HG03575 (cell line): Measurements from ENCODE around the gene TBC1D1.

Experiments used
- ATAC-seq: cut with Tn5 transposase; IDR thresholded peaks from one replicate; pipeline ENCODE4 v1.9.1; 2021; ENCODE audit not compliant: unreplicated experiment, insufficient number of reproducible peaks, low FRiP score; ENCODE audit errors: extremely low read depth

Gene TBC1D1

DNA sequence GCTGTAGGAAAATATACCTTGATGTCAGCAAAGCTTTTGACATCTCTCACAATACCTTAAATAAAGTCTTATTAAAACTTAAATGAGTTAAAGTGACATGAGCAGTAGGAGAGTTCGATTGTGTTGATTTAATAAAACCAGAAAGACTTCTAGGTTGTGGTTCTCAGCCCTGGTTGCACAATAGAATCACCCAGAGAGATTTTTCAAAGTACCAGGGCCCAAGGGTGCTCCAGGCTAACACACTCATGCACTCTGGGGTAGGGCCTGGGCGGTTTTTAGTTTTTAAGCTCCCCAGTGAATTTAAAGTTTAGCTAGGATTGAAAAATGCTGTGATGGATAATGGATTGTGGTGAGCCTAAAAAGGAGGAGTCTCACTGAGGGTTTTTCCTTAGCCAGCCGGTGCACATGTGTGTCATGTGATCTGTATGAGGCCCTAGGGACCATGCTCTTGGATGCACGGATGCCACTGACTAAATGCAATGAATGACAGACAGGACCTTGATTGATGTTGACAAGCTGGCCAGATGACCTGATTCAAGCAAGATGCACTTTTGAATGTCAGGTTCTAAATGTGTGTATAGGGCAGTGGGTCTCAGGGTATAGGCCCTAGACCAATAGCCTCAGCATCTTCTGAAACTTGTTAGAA is 254.3 kb downstream of the TBC1D1 start:
- no peak for ATAC-seq

DNA sequence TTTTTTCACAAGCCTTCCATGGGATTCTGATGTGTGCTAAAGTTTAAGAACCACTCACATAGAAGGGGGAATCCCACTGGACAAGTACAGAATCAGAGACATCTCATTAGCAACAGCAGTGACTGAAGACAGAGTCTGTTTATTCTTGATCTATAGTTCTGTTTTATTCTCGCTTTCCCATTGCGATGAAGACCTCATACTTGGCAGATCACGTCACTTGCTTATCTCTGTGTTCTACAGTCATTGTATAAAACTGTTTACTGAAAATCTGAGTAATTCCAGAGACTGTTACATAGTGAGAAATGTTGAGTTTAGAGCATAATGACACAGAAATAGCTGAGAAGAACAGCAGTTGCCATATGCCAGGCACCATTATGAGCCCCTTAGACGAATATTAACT is 254.9 kb downstream of the TBC1D1 start:
- no peak for ATAC-seq

DNA sequence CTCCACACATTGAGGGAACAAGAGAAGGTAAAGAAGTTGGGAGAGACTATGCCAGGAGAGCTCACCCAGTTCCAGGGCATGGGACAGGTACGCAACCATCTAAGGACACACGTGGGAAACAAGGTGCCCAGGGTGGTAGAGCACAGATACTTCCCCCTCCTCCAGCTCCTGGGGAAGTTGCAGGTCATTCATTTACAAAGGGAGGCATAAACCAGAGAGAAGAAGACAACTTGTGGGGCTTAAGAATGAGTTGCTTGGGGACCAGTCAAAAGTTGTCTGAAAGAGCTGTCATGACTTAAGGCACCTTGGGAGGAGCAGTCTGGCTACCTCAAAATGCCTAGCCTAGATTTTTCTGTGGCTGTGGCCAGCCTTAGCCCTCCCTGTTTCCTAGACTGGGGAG is 255.5 kb downstream of the TBC1D1 start:
- ATAC-seq: no peak

DNA sequence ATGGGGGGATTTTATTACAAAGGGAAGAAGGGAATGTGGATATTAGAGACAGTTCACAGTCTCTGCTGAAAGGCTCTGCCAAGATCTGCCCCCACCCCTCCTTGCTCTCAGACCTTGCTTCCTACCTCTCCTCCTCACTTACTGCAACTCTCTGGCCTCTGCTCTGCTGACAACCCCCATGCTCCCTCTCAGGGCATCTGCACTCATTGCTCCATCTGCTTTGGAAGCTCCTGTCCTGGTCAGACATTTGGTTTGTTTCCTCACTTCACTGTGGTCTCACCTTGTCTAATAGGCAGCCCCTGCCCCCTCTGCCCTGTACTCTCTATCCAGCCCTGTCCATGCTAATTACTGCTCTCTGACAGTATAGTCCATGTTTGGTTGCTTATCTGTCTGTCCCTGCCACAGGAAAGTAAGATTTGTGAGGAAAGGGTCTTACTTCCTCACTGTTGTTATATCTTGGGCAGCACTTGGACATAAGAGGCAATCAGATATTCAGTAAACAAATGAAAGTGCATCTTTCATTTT is 258.6 kb downstream of the TBC1D1 start:
- no peak for ATAC-seq

DNA sequence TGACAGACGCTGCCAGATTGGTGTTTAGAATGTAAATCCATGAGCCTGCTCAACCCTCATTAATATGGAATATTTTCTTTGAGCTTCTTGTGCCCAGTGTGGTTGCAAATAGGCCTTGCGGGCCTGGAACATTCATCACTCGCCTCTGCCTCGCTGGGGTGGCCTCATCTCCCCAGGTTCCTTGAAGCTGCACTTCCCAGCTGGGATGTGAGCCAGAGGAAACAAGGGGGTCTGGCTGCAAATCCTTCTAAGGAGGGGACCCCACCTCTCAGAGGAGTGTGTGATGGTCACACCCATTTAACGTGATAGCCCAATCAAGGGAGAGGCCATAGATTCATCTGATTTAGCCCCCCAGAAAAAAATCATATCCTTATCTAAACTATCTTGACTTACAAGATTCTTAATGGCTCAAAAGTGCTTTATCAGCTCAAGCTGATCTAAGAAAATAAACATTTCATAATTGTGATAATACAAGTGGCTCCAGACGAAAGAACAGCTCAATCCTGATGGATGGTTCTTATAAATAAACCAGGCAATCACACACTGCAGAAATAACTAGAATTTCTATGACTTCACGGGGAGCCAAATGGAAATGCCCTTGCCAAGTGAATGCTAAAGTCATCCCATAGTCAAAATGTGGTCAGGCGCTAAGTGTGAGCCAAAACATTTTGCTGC is 259.2 kb downstream of the TBC1D1 start:
- no peak for ATAC-seq

DNA sequence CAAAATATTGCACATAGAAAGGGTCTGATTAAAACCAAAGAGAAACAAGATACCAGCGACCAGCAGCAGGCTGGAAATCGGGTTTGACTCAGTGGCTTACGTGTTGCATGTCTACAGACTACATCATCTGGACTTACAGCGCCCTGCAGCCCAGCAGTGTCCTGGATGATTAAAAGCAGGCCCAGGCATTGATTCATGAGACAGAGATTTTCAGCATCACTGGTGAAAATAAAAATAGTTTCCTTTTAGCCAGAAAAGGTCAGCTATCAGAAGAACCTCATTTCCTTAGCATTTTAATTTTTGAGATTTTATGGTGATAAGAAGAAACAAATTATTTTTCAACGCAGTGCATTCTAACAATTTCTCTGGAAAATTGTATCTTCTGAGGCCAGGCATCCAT is 259.9 kb downstream of the TBC1D1 start:
- ATAC-seq: no peak

DNA sequence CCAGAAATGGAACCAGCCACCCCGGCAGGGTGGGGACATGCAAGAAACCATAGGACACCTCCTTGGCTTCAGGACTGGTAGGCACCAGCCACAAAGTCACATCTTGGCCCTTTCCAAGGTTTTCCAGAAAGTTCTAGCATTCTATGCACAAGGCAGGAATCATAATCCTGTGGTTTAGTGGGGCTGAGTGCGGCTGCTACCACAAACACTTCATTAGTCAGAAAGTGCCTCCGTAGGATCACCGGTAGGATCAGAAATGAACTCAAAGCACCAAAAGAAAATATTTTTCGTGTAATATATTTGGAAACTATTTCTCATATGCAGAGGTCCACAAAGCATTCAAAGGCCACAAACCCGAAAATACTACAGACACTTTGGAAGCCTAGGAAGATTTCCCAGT is 261.0 kb downstream of the TBC1D1 start:
- ATAC-seq: no peak

DNA sequence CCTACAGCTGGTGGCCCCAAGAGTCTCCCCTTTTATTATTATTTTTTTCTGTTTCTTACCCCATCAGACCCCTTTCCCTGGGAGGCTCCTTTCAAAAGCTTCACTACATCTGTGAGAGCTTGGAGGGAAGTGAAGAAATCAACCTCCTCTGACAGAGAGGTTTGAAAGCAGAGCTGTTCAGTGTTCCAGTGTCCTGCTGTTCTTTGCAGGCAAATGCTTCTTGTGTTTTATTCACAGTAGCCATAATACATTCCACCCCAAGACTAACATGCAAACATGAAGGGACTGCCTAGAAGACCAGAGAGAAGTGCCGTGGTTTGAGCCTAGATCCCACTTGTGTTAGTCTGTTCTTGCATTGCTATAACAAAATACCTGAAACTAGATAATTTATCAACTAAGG is 261.4 kb downstream of the TBC1D1 start:
- ATAC-seq: no peak

DNA sequence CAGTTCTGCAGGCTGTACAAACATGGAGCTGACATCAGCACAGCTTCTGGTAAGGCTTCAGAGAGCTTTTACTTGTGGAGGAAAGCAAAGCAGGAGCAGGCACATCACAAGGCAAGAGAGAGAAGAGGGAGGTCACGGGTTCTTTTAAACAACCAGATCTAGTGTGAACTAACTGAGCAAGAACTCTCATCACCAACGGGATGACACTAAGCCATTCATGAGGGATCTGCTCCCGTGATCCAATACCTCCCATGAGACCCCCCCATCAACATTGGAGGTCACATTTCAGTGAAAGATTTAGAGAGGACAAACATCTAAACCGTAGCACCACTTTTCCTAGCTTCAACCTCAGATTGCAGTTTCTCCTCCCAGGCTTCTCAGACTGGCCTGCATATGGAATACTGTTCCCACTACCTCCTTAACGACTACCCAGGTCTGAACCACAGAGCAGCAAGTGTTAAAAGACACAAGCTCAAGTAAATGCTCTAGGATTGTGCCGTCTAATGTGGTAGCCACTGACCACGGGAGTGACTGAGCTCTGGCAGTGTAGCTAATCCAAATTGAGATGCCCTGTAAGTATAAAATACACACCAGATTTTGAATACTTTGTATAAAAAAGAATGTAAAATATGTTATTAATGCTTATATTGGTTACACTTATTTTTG is 262.0 kb downstream of the TBC1D1 start:
- no peak for ATAC-seq

DNA sequence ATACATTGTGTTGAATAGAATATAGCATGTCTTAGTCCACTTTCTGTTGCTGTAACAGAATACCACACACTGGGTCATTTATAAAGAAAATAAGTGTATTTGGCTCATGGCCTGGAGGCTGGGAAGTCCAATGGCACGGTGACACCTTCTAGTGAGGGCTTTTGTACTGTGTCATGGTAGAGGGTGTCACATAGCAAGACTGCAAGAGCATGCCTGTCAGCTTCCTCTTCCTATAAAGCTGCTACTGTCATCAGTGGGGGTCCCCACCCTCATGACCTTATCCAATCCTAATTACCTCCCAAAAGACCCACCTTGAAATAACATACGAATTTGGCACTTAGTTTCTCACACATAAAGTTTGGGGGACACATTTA is 262.5 kb downstream of the TBC1D1 start:
- no peak for ATAC-seq

DNA sequence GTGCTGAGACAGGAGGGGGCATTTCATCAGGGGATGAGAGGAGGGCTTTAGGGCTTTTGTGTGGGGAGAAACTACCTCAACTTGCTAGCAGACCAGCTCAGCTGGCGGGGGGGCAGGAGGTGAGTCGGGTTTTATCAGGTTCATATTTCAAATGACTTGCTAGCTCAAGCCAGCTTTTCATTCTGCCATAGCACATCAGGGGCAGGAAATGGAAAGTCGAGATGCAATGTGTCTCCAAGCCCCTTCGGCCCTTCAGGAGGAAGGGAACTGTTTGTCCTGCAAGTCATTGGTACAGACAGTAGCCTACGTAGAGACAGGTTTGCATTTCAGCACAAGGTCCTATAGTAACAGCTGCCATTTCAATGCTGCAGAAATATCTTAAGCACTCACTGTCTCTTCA is 263.4 kb downstream of the TBC1D1 start:
- ATAC-seq: no peak

DNA sequence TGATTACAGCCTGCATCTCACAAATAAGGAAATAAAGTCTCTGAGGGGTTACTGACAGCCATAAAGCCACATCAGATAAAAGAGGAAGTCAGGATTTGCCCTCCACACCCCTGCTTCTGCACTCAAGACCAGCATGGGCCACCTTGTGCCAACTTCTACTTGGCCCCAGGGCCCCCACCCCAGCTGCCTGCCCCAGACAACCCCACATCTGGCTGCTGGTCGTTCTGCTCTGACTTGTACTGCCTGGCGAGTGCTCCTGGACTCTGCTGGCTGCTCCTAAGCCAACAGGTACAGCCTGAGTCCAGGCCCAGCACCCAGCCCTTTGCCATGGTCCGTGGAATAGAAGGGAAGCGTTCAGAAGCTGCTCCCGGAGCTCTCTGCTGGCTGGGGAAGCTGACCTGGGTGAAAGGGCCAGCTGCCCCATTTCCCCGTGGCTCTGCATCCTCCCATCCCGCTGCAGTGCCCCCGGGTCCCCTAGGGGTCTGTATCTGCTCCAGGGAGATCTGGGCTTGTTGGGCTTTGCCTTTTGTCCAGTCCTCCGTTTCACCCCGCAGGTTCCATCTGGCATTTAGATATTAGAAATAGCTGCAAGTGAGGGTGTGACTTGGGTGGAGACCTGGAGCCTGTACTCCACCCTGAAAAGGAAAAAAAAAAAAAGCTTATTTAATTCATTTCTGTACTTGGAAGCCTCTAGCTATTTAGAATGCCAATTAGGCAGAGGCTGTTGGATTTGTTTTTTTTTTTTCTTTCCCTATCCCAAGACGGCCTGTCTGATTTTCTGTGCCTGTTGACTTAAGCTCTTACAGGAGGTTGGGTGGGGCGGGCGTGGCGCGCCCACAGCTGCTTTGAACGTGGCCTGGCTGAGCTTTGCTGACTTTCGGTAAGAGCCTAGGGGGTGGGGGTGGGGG is 264.1 kb downstream of the TBC1D1 start:
- ATAC-seq: no peak

DNA sequence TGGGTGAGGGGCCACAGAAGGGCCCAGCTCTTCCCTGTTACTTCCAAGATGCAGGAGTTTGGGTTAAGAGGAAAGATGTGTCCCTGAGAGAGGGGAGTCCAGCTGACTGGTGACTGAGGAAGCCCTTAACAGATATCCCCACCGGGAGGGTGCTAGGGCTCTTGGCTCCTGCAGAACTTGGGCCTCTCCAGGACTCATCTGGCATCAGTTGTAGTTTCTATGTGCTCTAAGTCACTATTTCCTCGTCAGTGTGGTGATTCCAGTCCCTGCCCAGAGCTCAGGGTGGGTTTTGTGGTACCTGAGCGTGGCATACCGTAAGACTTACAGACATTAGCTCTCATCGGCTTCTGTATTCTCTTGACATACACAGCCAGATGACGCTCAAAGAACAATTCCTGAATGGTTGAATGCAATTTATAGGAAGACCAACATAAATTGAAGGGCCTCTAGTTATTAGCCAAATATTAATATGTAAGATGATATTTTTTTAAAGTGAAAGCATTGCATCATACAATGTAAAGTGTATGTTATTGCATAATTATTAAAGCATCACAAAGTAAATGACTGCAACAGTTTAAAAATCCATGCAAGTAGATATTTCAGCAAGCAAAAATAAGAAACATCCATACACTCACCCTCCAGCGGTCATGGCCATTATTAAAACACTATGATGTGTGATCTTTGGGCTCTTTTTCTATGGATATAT is 264.9 kb downstream of the TBC1D1 start:
- ATAC-seq: no peak

DNA sequence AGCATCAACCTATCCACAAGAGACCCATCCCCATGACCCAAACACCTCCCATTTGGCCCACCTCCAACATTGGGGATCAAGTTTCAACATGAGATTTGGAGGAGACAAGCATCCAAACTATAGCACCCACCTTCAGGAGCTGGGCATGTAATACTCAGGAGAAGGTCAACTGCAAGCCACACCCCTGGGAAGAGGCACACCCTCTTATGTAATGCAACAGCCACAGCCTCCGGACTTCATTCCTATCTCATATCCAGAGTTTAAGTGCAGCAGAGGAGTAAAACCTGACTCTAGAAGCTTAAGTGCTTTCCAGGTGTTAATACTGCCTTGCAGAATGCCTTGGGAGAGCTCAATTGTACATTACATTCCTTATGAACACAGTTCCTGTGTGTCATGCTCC is 266.7 kb downstream of the TBC1D1 start:
- ATAC-seq: no peak

DNA sequence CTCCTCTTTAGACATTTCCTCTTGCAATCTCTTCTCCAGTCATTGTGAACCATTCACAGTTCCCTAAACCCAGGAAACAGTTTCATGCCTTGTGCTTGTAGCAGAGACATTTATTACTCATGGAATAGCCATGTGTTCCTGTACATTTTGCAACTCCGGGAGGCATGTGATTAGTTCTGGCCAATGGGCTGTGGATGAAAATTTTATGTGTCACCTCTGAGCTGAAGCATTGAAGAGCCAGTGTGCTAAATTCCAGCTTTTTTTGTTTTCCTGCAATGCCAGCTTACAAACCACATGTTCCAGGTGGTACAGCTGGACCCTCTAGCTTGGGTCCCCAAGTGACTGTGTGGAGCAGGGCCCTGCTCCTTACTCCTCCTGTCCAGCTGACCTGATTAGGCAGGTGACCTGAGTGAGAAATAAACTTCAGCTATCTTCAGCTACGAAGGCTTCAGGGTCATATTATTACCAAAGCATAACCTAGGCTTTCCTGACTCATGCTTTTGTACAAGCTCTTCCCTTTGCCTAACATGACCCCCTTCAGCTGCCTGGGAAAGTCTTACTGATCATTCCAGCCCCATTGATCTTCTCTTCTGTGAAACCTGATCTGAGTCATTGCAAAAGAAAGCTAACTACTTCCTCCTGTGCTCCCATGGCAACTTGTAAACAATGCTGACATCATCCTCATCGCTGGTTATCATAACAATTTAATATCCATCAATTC is 269.8 kb downstream of the TBC1D1 start:
- peak; percentile 75 for ATAC-seq

DNA sequence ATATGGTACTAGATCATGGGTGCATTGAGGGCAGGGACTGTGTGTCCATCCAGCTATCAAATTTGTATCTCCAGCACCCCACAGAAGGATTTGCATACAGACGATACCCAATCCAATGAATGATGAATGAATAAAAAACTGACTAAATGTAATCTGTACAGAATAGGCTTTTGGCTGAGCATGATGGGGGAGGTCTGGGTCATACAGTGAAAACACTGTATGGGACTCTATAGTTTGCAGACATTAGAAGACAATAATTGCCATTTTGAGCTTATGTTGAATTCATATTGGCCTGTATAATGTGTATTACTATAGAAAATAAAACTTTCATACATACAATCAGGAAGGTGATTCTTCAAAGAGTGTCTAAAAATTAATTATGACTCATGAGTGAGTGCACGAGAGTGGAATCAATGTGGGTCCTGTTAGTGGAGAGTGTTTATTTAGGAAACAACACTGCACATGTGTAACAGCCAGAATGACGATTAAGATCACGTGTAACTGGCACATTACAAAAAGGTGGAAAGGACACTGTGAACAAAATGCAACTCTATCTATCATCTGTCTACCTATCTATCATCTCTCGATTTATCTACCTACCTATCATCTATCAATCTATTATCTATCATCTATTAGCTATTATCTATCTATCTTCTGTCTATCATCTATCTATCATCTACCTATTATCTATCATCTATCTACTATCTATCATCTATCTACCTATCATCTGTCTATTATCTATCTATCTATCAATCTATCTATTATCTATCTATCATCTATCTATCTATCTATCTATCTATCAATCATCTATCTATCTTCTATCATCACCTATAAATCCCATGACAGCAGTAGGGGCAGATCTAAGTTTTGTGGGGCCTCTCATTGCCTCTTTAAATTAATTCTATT is 270.6 kb downstream of the TBC1D1 start:
- no peak for ATAC-seq

DNA sequence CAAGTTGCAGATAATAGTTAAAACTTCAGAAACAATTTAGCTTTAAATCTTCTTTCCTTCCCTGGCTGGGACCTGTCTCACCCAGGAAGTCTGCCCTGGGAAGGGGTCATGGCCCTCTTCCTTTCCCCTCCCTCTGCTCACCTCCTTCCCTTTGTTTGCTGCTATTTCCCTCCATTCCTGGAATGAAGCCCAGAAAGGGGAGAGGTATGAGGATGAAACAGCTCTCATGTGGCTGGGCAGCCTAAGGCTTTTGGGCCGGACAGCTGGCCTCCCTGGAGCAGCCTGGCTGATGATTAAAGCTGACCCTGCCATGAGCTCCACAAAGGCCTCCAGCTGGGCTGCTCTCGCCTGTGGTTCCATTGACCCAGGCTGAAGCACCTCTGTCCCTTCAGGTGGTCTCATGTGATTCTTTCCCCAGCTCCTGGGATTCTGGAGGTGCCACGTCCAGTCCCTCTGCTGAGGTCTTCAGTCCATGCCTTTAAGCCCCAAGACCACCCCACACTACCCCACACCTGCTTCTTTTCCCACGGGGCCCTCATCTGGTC is 271.4 kb downstream of the TBC1D1 start:
- ATAC-seq: no peak
